Activated naive CD8-positive, alpha-beta T cell treated with anti-CD3 and anti-CD28 coated beads, Interleukin-2, amount 50 U/mL, for 24 hours (primary cell): ENCODE data around the gene MTARC2.

Experiments used
- ATAC-seq: fragments of 150-1000 bp; cut with Tn5 transposase; one replicate; pipeline ENCODE4 v1.10.0; 2021
- DNase-seq: peaks from one replicate; pipeline ENCODE4 v3.0.0; 2021
- H3K27ac Mint-ChIP-seq: one replicate; pipeline ENCODE4 v1.8.0; 2021; ENCODE audit warnings: mild to moderate bottlenecking, mixed read lengths
- H3K27me3 Mint-ChIP-seq: one replicate; pipeline ENCODE4 v1.8.0; 2021; ENCODE audit warnings: mixed read lengths
- H3K36me3 Mint-ChIP-seq: one replicate; pipeline ENCODE4 v1.8.0; 2021; ENCODE audit warnings: low read depth, mixed read lengths
- H3K4me1 Mint-ChIP-seq: one replicate; pipeline ENCODE4 v1.8.0; 2021; ENCODE audit warnings: mixed read lengths
- H3K4me3 Mint-ChIP-seq: one replicate; pipeline ENCODE4 v1.8.0; 2021; ENCODE audit warnings: mild to moderate bottlenecking, moderate library complexity, mixed read lengths
- H3K9me3 Mint-ChIP-seq: one replicate; pipeline ENCODE4 v1.8.0; 2021; ENCODE audit warnings: mixed read lengths

The MTARC2 gene

DNA sequence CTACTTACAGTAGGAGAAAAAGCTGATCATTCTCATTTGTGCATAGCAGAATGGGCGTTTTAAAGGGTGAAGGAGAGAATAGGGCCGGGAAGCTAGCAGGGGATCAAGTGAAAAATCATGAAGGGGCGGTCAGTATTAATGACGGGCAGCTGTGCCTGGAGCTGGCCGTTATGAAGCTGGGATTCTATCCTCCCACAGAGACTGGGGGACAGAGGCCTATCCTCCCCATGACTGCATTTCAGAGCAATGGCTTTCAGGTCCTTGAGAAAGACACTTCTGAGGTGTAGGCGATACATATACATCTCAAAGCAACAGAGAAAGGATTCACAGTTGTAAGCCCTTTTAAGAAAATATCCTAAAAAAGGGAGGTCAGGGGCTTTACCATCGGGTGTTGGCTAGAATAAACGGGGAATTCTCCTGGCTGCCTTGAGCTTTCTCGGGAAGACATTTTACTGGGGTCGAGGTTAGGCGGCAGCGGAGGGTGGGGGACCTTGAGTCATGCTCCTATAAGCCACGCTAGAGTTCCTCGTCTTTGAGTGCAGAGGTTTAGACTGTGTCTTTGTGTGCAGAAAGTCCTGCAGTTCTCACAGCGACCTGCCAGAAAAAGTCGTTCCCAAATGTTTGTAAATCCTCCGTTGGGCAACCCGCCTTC lies 559 bp upstream of the MTARC2 start:
- peak overlapping the region; percentile 29 for H3K4me3 Mint-ChIP-seq
- DNase-seq (no peak), ATAC-seq (no peak)
- H3K27ac Mint-ChIP-seq: no peak overlapping the region
- no peaks in the 10 kb centered on the region for H3K36me3 Mint-ChIP-seq
- peaks cover 54% of the 10 kb centered on the region for H3K27me3 Mint-ChIP-seq
- H3K4me1 Mint-ChIP-seq: no peaks in the 10 kb centered on the region
- no peaks in the 10 kb centered on the region for H3K9me3 Mint-ChIP-seq

DNA sequence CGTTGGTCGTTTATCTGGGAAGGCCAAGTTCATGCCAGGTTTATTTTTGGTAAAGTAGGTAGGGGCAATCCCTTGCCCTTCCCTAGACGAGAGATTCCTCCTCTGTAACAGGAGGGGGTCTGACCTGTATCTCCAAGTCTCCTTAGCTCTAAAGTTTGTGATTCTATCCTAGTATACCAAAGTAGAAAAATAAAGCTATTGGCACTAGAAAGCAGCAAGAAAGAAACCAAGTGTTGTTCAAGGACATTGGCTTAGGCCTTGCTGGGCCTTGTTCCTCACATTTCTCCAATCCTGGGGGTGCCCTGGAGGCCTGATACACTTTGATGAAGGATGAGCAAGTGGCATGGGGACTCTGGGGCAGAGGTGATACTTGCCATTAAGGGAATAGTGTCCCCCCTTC lies 814 bp downstream of the MTARC2 start:
- ATAC-seq (no peak), DNase-seq (no peak)
- Mint-ChIP-seq H3K36me3 (no peaks in the 10 kb centered on the region), H3K4me1 (no peaks in the 10 kb centered on the region), H3K27me3 (peaks cover 53% of the 10 kb centered on the region), H3K27ac (no peak overlapping the region), H3K9me3 (no peaks in the 10 kb centered on the region), H3K4me3 (peak overlapping the region; percentile 42)

DNA sequence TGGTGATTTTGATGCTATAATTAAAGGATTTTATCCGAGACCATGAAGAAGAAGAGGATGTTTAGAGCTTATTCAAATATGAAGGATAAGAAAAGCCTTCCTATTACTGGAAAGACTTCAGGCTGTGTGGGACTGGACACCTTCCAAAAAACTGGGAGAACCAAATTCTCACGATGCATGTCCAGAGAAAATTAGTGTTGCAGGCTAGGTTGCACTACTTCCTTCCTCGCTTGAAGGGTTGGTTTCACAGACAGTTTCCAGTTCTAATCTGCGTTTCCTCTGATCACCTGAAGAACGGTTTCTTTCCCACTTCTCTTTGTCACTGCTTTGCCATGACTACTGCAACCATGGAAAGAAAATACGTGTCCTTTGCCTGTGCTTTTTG lies 2.0 kb downstream of the MTARC2 start:
- H3K27ac Mint-ChIP-seq: no peak overlapping the region
- no peak for ATAC-seq

DNA sequence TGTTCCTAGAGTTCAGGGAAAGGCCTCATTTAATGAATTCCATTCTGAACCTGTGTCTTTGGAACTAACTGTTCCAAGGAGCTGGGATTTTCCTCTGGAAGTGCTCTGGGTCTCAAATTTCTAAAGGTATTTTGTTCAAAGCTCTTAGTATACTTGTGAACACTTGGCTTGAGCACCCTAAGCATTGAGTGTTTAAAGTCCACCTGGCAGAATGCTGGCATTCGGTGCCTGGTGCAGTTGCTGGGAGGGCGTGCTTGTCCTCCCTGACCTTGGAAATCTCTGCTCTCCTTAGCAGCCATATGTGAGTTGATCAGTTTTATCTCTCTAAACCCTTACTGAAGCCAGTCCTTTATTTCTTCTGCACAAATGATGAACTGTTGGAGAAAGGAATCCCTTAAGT lies 3.0 kb downstream of the MTARC2 start:
- ATAC-seq (no peak), DNase-seq (no peak)
- H3K36me3 Mint-ChIP-seq: no peaks in the 10 kb centered on the region
- H3K9me3 Mint-ChIP-seq: no peaks in the 10 kb centered on the region
- no peak overlapping the region for H3K27ac Mint-ChIP-seq
- no peak overlapping the region for H3K4me3 Mint-ChIP-seq
- no peaks in the 10 kb centered on the region for H3K4me1 Mint-ChIP-seq
- H3K27me3 Mint-ChIP-seq: peaks cover 51% of the 10 kb centered on the region

More for the DNA sequence above, 2.0 kb downstream of the MTARC2 start:
- Mint-ChIP-seq H3K9me3 (no peaks in the 10 kb centered on the region), H3K4me1 (no peaks in the 10 kb centered on the region), H3K4me3 (no peak overlapping the region), H3K27me3 (peaks cover 54% of the 10 kb centered on the region), H3K36me3 (no peaks in the 10 kb centered on the region)
- DNase-seq: no peak

DNA sequence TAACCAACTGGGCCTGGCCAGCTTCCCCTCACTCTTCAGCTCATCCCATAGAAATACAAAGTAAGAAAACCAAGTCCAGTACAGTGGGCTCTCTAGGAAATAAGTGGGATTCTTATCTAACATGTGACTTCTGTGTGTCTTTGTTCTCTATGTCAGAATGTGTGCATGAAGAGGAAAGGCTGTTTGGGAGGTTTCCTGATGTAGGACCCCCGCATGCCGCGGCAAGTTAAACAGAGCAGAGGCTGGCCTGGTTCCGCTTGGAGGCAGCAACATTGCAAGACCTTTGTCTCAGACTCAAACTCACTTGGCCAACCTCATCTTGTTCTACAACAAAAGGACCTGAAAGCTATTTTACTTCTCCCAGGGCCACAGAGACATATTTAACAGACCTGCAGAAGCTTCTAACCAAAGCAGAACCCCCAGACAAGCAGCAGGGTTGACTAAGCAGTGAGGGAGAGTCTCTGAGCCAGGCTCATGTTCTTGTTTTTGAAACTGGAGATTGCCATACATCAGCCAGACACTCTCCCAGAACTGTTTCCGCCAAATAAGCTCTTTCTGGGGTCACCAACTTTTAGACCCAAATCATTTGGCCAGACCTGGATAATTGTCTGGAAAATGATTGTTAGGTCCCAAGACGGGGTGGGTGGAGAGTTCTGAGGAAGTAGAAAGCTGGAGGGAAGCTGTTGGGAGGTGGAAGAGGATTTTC lies 6.2 kb downstream of the MTARC2 start:
- Mint-ChIP-seq H3K4me3 (no peak overlapping the region), H3K4me1 (no peaks in the 10 kb centered on the region), H3K27ac (no peak overlapping the region), H3K9me3 (no peaks in the 10 kb centered on the region), H3K27me3 (peaks cover 25% of the 10 kb centered on the region), H3K36me3 (no peaks in the 10 kb centered on the region)
- no peak for DNase-seq
- ATAC-seq: no peak

DNA sequence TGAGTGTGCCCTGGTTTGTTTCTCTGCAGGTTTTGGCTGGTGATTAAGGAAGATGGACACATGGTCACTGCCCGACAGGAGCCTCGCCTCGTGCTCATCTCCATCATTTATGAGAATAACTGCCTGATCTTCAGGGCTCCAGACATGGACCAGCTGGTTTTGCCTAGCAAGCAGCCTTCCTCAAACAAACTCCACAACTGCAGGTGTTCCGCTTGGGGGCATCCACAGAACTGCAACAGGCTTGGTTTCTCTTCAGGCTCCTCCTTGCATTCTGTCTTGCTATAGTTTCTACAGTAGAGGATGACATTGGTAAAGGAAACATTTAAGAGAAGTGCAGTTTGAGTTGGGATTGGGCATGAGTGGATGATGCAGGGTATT lies 6.8 kb downstream of the MTARC2 start:
- Mint-ChIP-seq H3K9me3 (no peaks in the 10 kb centered on the region), H3K27me3 (peaks cover 22% of the 10 kb centered on the region), H3K4me3 (no peak overlapping the region), H3K27ac (no peak overlapping the region), H3K4me1 (no peaks in the 10 kb centered on the region), H3K36me3 (no peaks in the 10 kb centered on the region)
- ATAC-seq (no peak), DNase-seq (no peak)

DNA sequence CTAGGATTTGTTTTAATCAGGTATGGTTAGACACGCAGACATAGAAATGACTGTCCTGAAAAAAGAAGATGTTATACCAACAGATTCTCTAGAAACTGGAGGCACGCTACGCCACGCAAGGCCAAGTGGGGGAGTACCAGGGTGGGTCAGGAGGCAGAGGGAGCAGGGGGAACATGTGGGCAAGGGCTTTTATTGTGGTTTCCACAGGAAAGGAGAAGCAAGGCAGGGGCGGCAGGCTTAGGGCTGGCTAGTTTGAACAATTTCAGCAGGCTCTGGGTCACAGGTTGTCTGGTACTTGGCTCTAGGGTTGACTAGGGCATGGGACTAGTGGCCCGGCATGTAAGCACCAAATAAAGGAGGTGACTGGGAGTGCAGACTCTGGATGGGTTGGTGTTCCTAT lies 7.2 kb downstream of the MTARC2 start:
- Mint-ChIP-seq H3K27me3 (peaks cover 19% of the 10 kb centered on the region), H3K9me3 (no peaks in the 10 kb centered on the region), H3K4me3 (no peak overlapping the region), H3K4me1 (no peaks in the 10 kb centered on the region), H3K36me3 (no peaks in the 10 kb centered on the region), H3K27ac (no peak overlapping the region)
- no peak for ATAC-seq
- no peak for DNase-seq

DNA sequence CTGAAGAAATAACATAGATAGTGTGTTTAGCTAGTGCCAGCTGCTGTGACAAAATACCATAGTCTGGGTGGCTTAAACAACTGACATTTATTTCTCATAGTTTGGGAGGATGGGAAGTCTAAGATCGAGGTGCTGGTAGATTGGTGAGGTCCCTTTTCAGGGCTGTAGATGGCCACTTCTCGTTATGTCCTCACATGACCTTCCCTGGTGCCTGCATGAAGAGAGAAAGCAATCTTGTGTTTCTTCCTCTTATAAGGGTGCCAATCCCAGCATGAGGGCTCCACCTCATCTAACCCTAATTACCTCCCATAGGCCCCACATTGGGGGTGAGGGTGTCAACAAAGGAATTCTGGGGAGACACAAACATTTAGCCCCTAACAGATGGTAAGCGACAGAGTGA lies 9.3 kb downstream of the MTARC2 start:
- ATAC-seq (no peak), DNase-seq (no peak)
- no peak overlapping the region for H3K4me3 Mint-ChIP-seq
- H3K36me3 Mint-ChIP-seq: no peaks in the 10 kb centered on the region
- H3K27ac Mint-ChIP-seq: no peak overlapping the region
- peaks cover 10% of the 10 kb centered on the region for H3K27me3 Mint-ChIP-seq
- no peaks in the 10 kb centered on the region for H3K9me3 Mint-ChIP-seq
- no peaks in the 10 kb centered on the region for H3K4me1 Mint-ChIP-seq

DNA sequence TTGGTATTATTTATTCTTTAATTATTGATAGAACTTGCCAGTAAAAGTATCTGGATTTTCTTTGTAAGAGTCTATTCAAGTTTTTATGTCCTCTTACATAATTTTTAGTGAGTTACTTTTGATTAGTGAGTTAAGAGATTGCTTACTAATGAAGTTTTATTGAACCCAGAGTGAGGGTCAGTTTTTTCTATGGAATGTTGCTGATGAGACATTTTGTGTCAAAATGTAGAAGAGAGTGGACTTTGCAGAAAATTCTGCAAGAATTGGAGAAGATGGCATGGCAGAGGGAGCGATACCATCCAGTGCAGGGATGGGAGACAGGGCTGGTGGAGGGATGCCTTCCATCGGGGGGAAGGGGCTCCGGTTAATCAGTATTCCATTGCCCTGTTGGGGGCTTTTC lies 11.0 kb downstream of the MTARC2 start:
- Mint-ChIP-seq H3K4me1 (no peaks in the 10 kb centered on the region), H3K9me3 (no peaks in the 10 kb centered on the region), H3K27ac (no peak overlapping the region), H3K36me3 (no peaks in the 10 kb centered on the region), H3K4me3 (no peak overlapping the region), H3K27me3 (peaks cover 8% of the 10 kb centered on the region)
- no peak for DNase-seq
- no peak for ATAC-seq

DNA sequence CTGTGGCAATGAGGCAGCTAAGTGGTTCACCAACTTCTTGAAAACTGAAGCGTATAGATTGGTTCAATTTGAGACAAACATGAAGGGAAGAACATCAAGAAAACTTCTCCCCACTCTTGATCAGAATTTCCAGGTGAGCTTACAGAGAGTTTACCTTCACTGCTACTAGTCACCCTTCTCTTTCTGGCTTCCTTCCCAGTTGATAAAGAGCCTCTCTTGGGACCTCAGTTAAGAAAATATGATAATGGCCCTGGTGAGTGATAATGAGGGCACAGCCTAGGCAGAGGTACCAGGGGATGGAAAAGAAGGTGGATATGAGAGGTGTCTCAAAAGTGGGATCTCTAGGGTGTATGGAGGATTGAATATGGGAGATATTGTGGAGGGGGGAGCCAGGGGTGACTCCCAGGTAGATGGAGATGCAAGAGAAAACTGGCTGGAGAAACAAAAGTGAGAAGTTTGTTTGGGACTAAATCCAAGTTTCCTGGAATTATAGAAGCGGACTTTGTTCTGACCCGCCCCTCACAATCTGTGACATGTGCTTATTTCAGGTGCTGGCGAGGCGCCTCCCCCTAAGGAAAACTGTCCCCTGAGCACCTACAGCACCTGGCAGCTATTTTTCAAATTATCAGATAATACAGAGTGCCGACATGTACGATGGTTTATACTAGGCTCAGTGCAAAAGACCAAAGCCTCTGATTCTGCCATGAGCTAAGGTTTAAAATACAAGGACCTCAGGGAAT lies 13.7 kb downstream of the MTARC2 start:
- Mint-ChIP-seq H3K4me3 (no peak overlapping the region), H3K36me3 (no peaks in the 10 kb centered on the region), H3K27me3 (peaks cover 3% of the 10 kb centered on the region), H3K27ac (no peak overlapping the region), H3K9me3 (no peaks in the 10 kb centered on the region), H3K4me1 (no peaks in the 10 kb centered on the region)
- ATAC-seq (no peak), DNase-seq (no peak)

DNA sequence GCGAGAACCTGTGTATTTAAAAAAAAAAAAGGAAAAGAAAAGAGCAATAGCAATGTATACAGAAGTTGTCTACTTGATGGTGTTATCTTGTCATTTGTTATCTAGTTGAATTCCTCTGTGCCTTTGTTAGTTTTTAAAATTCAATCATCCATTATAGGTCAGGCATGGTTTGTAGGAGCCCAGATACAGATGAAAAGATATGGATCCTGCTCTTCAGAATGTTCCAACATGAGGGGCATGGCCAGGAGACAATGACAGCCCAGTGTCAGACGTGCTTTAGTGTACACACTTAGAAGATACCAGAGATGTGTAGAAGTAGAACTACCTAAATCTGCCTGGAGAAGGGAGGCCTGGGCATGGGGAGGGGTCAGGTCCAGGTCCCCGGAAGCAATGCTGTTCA lies 16.6 kb downstream of the MTARC2 start:
- H3K36me3 Mint-ChIP-seq: no peaks in the 10 kb centered on the region
- H3K27ac Mint-ChIP-seq: no peak overlapping the region
- no peaks in the 10 kb centered on the region for H3K27me3 Mint-ChIP-seq
- ATAC-seq (no peak), DNase-seq (no peak)
- no peak overlapping the region for H3K4me3 Mint-ChIP-seq
- H3K4me1 Mint-ChIP-seq: no peaks in the 10 kb centered on the region
- H3K9me3 Mint-ChIP-seq: no peaks in the 10 kb centered on the region

DNA sequence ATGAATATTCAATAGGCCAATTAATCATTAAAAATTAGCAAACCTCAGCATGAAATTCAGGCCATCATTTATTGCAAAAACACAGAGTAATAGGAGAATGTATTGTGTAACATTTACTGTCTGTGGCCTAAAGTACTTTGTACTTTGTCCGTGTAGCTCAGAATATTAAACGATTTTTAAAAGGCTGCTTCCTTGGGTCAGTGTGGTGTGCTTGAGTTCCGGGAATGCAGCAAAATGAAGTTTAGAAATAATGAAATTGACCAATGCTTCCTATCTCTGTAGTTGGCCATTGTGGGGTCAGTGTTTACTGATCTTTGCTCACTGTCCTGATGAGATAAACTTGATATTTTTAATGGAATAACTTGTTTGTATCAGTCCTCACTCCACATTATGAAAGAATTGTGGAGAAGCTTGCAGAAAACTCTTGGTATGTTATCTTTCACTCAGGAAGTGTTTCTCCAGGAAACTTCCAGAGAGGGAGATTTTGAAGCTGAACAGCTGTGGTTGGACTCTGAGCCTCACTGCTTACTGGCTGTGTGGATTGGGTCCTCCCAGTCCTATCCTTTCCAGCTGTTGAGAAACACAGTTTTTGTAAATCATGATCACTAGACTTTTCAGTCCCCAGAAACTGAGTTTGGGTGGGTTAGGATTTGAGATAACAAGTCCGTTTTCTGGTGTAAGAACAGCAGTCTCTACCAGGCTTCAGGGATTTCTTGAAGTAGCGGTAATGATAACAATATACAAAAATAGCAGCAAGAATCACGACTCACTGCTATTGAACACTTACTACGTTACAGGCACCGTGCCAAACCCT lies 19.4 kb downstream of the MTARC2 start:
- no peak overlapping the region for H3K27ac Mint-ChIP-seq
- H3K9me3 Mint-ChIP-seq: no peaks in the 10 kb centered on the region
- DNase-seq (no peak), ATAC-seq (no peak)
- H3K4me3 Mint-ChIP-seq: no peak overlapping the region
- no peaks in the 10 kb centered on the region for H3K36me3 Mint-ChIP-seq
- H3K4me1 Mint-ChIP-seq: no peaks in the 10 kb centered on the region
- H3K27me3 Mint-ChIP-seq: peaks cover 3% of the 10 kb centered on the region

DNA sequence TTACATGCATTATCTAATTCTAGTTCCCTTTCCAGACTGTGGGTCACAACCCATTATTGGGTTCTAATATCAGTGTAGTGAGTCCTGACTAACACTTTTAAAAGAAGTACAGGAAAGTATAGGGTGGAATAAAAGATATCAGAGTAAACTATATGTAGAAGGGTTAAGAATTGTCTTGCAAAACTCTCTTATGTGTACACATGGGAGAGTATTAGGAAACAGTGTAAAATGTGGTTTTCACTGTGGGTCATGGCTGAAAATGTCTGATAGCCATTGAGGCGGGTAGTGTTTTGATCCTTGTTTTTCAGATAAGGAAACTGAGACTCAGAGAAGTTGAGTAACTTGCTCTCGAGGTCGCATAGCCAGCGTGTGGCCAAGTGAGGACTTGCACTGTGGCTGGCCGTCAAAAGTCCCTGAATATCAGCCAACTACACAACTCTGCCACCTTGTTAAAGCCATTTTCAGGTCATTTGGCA lies 20.0 kb downstream of the MTARC2 start:
- H3K4me1 Mint-ChIP-seq: no peaks in the 10 kb centered on the region
- no peak for ATAC-seq
- no peaks in the 10 kb centered on the region for H3K36me3 Mint-ChIP-seq

DNA sequence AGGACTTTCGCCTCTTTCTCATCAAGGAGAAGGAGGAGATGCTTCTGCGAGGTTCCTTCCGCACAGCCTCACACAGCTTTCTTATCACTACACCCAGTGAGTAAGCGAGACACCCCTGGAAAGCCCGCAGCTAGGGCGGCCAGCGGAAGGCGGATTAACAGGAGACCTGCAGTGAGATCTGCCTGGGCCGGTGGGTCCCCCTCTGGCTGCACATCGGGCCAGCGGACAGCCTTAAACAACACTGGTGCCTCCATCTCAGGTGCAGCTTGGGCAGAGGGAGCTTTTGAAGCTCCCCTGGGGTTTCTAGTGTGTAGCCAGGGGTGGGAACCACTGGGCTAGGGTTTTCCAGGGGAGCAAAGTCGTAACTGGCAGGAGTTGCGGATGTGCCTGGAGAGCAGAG lies 21.1 kb downstream of the MTARC2 start:
- Mint-ChIP-seq H3K36me3 (no peaks in the 10 kb centered on the region), H3K27ac (no peak overlapping the region), H3K27me3 (peaks cover 4% of the 10 kb centered on the region), H3K4me1 (no peaks in the 10 kb centered on the region), H3K4me3 (no peak overlapping the region), H3K9me3 (no peaks in the 10 kb centered on the region)
- no peak for DNase-seq
- ATAC-seq: no peak

More for the DNA sequence above, 20.0 kb downstream of the MTARC2 start:
- DNase-seq: no peak
- no peak overlapping the region for H3K4me3 Mint-ChIP-seq
- no peak overlapping the region for H3K27ac Mint-ChIP-seq
- no peaks in the 10 kb centered on the region for H3K9me3 Mint-ChIP-seq
- H3K27me3 Mint-ChIP-seq: peaks cover 3% of the 10 kb centered on the region
